Transverse colon (tissue), 4 donors: ENCODE results near the gene HNRNPM. TPM values are rescaled to one million over a fixed set of nuclear protein-coding genes. Genes with fewer than 3 reads are reported as not detected.

Source experiments
- DNase-seq: peaks from one replicate; pipeline ENCODE4 v3.0.0-alpha.2; 2019
- H3K27ac ChIP-seq, 4 donors: fragments of 200-600 bp; sonication (generic); 2 replicates each; pipeline ENCODE4 v1.5.1; 2016 to 2018; ENCODE audit warnings: inconsistent platforms in 4 of 4
- H3K27me3 ChIP-seq: fragments of 200-600 bp; sonication (generic); 2 replicates; pipeline ENCODE4 v1.5.1; 2017; ENCODE audit warnings: inconsistent platforms
- H3K36me3 ChIP-seq, 4 donors: fragments of 200-600 bp; sonication (generic); 2 replicates each; pipeline ENCODE4 v1.5.1; 2017 to 2019; ENCODE audit warnings: inconsistent platforms in 4 of 4
- H3K4me1 ChIP-seq, 4 donors: fragments of 200-600 bp; sonication (generic); 2 replicates each; pipeline ENCODE4 v1.5.1; 2017 to 2020; ENCODE audit warnings: inconsistent platforms in 4 of 4
- H3K4me3 ChIP-seq, 4 donors: fragments of 200-600 bp; sonication (generic); 1 replicate in 1 of 4; 2 replicates in 3 of 4; pipeline versions ENCODE4 v1.5.1 to v1.6.1; 2017 to 2019; ENCODE audit warnings: inconsistent platforms in 4 of 4
- H3K9me3 ChIP-seq, 2 donors: fragments of 200-600 bp; sonication (generic); 2 replicates each; pipeline ENCODE4 v1.5.1; 2017 to 2019; ENCODE audit warnings: inconsistent platforms in 2 of 2
- EP300 ChIP-seq: sonication (generic); formaldehyde crosslinking; IDR thresholded peaks from one replicate; pipeline ENCODE4 v1.6.1; 2017; ENCODE audit warnings: antibody characterized with exemption, low read depth
- POLR2A ChIP-seq: fragments of 450-650 bp; IDR thresholded peaks from one replicate; pipeline ENCODE4 v1.6.1; 2016; ENCODE audit warnings: antibody characterized with exemption, mild to moderate bottlenecking, moderate library complexity
- POLR2AphosphoS5 ChIP-seq, 3 donors: sonication (generic); formaldehyde crosslinking; IDR thresholded peaks; one replicate each; pipeline ENCODE4 v1.6.1; 2016; ENCODE audit warnings: antibody characterized with exemption in 3 of 3
- WGBS, 2 donors: methylation state at CpG; one replicate each; pipeline ENCODE4 v1.1.5; 2018; ENCODE audit warnings: low coverage in 1 of 2; 5-methylcytosine and 5-hydroxymethylcytosine counted together
- in situ Hi-C, 4 donors: fragments of 200-750 bp; cut with MboI; loops; one replicate each; pipeline versions ENCODE4 v1.15.0 to v1.15.1; 2017; ENCODE audit warnings: low sequenced_read_pairs in 3 of 4, low pct_ligation_motif_present in 1 of 4, low pct_unique_long_range_greater_than_20kb in 1 of 4
- intact Hi-C: fragments of 100-400 bp; cut with DNase I; formaldehyde crosslinking; loops from one replicate; pipeline ENCODE4 v1.15.1; 2023; ENCODE audit warnings: low total_unique reads
- total RNA-seq, 4 donors: library from RNA; depleted of rRNA; stranded (reverse); fragments of >200 nt; gene quantifications; one replicate each; pipeline ENCODE4 v1.1.0, GENCODE V29; 2016
- TF ChIP-seq, protein P1 (sequence below), 5 experiments: fragments of 200-600 bp in 3 of 5; fragments of 450-650 bp in 2 of 5; sonication (generic) in 3 of 5; IDR thresholded peaks; 1 replicate in 2 of 5; 2 replicates in 3 of 5; pipeline ENCODE4 v1.5.1; 2016 to 2017; ENCODE audit warnings: antibody characterized with exemption in 5 of 5, inconsistent platforms in 3 of 5, mild to moderate bottlenecking in 2 of 5, moderate library complexity in 1 of 5

Gene HNRNPM
- total RNA-seq, 4 donors from 2014 or later: 72.2 to 164 (median 101) TPM

DNA sequence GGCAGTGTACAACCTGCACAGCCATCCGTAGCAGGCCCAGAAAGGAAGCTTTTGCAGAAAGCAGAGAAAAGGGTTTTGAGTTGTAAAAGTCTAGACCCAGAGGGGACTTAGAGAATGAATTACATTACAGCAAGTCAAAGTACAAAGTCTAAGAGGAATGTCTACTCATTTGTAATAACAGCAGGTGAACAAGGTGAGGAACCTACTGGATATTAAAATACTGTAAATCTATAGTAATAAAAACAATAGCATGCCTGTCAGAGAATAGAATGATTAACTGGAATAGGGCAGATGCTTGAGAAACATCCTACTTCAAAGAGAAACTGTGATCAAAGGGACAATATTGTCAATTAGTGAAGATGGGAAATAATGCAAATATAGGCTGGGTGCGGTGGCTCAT, 87.5 kb downstream of the HNRNPM start:
- WGBS, 2 donors: 21 to 53% methylated on average over 2 of the region's 2 CpGs
- Histone ChIP-seq H3K4me3 (no peak overlapping the region), H3K9me3 (no peaks in the 10 kb centered on the region), H3K27ac (no peak overlapping the region), H3K36me3 (no peaks in the 10 kb centered on the region), H3K4me1 (peaks cover 0 to 10% (median 0%) of the 10 kb centered on the region in 4 donors), H3K27me3 (no peaks in the 10 kb centered on the region)
- in situ Hi-C loops: no loop called here
- intact Hi-C loops: no loop called here
- TF ChIP-seq POLR2A: no peak
- TF ChIP-seq EP300: no peak
- TF ChIP-seq, protein P1, sequence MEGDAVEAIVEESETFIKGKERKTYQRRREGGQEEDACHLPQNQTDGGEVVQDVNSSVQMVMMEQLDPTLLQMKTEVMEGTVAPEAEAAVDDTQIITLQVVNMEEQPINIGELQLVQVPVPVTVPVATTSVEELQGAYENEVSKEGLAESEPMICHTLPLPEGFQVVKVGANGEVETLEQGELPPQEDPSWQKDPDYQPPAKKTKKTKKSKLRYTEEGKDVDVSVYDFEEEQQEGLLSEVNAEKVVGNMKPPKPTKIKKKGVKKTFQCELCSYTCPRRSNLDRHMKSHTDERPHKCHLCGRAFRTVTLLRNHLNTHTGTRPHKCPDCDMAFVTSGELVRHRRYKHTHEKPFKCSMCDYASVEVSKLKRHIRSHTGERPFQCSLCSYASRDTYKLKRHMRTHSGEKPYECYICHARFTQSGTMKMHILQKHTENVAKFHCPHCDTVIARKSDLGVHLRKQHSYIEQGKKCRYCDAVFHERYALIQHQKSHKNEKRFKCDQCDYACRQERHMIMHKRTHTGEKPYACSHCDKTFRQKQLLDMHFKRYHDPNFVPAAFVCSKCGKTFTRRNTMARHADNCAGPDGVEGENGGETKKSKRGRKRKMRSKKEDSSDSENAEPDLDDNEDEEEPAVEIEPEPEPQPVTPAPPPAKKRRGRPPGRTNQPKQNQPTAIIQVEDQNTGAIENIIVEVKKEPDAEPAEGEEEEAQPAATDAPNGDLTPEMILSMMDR (IDR thresholded peaks at IDR 0.05): no peak
- TF ChIP-seq POLR2AphosphoS5 (IDR thresholded peaks at IDR 0.05): no peak
- DNase-seq: no peak

- Histone ChIP-seq H3K4me3 (no peak overlapping the region), H3K36me3 (no peaks in the 10 kb centered on the region), H3K4me1 (peaks cover 0 to 10% (median 0%) of the 10 kb centered on the region in 4 donors), H3K27ac (no peak overlapping the region), H3K27me3 (no peaks in the 10 kb centered on the region), H3K9me3 (no peaks in the 10 kb centered on the region)
- intact Hi-C loops: no loop called here
- no peak for DNase-seq
- TF ChIP-seq POLR2AphosphoS5 (IDR thresholded peaks at IDR 0.05) (no peak), POLR2A (no peak), EP300 (no peak)
- TF ChIP-seq, protein P1 (IDR thresholded peaks at IDR 0.05): no peak
- in situ Hi-C loops: no loop called here
- WGBS, 2 donors: 60 to 87% methylated on average over 2 to 15 of the region's 22 CpGs
Observed at GRCh38 chr19:8536282-8536681, 91.5 kb downstream of the HNRNPM start.

DNA sequence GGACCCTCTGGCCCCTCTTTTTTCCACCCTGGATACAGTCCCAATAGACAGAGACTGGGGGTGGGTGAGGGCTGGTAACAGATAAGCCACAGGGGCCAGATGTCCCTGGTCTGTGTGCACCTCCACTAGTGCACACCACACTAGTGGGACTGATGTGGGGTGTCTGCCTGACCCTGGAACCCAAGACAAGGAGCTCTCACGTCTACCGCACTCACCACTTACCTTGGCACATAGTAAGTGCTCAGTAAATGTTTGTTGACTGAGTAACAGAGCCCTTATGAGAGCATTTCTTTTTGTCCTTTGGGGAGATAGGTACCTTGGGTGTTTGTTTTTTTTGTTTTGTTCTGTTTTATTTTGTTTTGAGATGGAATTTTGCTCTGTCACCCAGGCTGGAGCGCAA, 92.3 kb downstream of the HNRNPM start:
- intact Hi-C loops: no loop called here
- TF ChIP-seq, protein P1 (IDR thresholded peaks at IDR 0.05): no peak
- no peak for TF ChIP-seq POLR2AphosphoS5 (IDR thresholded peaks at IDR 0.05)
- no peak for TF ChIP-seq EP300
- TF ChIP-seq POLR2A: no peak
- 79 to 87% methylated on average over 2 to 3 of the region's 3 CpGs for WGBS, 2 donors

More for the DNA sequence above, 92.3 kb downstream of the HNRNPM start:
- in situ Hi-C loops: no loop called here
- Histone ChIP-seq H3K4me3 (no peak overlapping the region), H3K27ac (no peak overlapping the region), H3K36me3 (no peaks in the 10 kb centered on the region), H3K9me3 (no peaks in the 10 kb centered on the region), H3K4me1 (peaks cover 0 to 5% (median 0%) of the 10 kb centered on the region in 4 donors), H3K27me3 (no peaks in the 10 kb centered on the region)
- no peak for DNase-seq

Other genes with a start within 250 kb of the HNRNPM start
- gene CERS4, start 235.6 kb upstream of the HNRNPM start, total RNA-seq: 10 to 100 TPM in 3 of 4 donors, 1 to 10 TPM in 1; 3.4 to 58.0 (median 19.7) TPM
- gene CD320, start 136.6 kb upstream of the HNRNPM start, total RNA-seq: 10 to 100 TPM in 3 of 4 donors, 1 to 10 TPM in 1; 9.4 to 73.2 (median 41.0) TPM
- gene NDUFA7, start 123.6 kb upstream of the HNRNPM start, total RNA-seq: 10 to 100 TPM; 11.2 to 40.0 (median 18.6) TPM
- gene RPS28, start 123.5 kb upstream of the HNRNPM start, total RNA-seq: 100 to 1,000 TPM; 275 to 526 (median 413) TPM
- gene KANK3, start 101.7 kb upstream of the HNRNPM start, total RNA-seq: 10 to 100 TPM in 1 of 4 donors, 1 to 10 TPM in 3; 3.2 to 10.5 (median 4.1) TPM
- 100 to 1,000 TPM in 1 of 4 donors, 10 to 100 TPM in 1, 1 to 10 TPM in 2; 2.3 to 123 (median 10.3) TPM for gene ANGPTL4, start 80.8 kb upstream of the HNRNPM start, total RNA-seq
- 100 to 1,000 TPM in 1 of 4 donors, 10 to 100 TPM in 3; 48.6 to 159 (median 56.1) TPM for gene RAB11B, start 54.6 kb upstream of the HNRNPM start, total RNA-seq
- gene MARCHF2, start 31.7 kb upstream of the HNRNPM start, total RNA-seq: 100 to 1,000 TPM in 2 of 4 donors, 10 to 100 TPM in 2; 86.1 to 381 (median 118) TPM
- 1 to 10 TPM in 1 of 4 donors, under 1 TPM in 1, not detected in 2; 0.95 to 6.4 TPM for gene PRAM1, start 57.7 kb downstream of the HNRNPM start, total RNA-seq
- gene ZNF414, start 69.2 kb downstream of the HNRNPM start, total RNA-seq: 10 to 100 TPM in 3 of 4 donors, 1 to 10 TPM in 1; 7.8 to 13.8 (median 11.0) TPM
- gene MYO1F, start 132.5 kb downstream of the HNRNPM start, total RNA-seq: 10 to 100 TPM in 2 of 4 donors, 1 to 10 TPM in 2; 6.6 to 70.7 (median 10.9) TPM
- gene ADAMTS10, start 165.7 kb downstream of the HNRNPM start, total RNA-seq: 10 to 100 TPM in 3 of 4 donors, 1 to 10 TPM in 1; 5.2 to 62.8 (median 20.7) TPM
- gene NFILZ, start 185.7 kb downstream of the HNRNPM start, total RNA-seq: not detected